Mesodermal cell (in vitro differentiated cells): ENCODE data around the gene ZNF776. TPM values are rescaled to one million over a fixed set of nuclear protein-coding genes. Genes with fewer than 3 reads are reported as not detected.
"Not testable (repeated sequence)": the region's sequence is repeated elsewhere in the genome, so short reads cannot be mapped to it uniquely, and the experiment has no call there.

Source experiments
- H3K27ac ChIP-seq: 2 replicates; pipeline ENCODE4 v1.7.0; 2013; ENCODE audit warnings: mild to moderate bottlenecking, low read depth, low read length, moderate library complexity; ENCODE audit not compliant: severe bottlenecking
- H3K36me3 ChIP-seq: 2 replicates; pipeline ENCODE4 v1.7.1; 2013; ENCODE audit warnings: mild to moderate bottlenecking, low read length, moderate library complexity; ENCODE audit not compliant: control insufficient read depth, insufficient read depth
- H3K4me1 ChIP-seq: one replicate; pipeline ENCODE4 v1.7.1; 2013; ENCODE audit warnings: mild to moderate bottlenecking, low read length; ENCODE audit not compliant: insufficient read depth, control insufficient read depth, poor library complexity, severe bottlenecking
- H3K4me3 ChIP-seq: 2 replicates; pipeline ENCODE4 v1.7.0; 2013; ENCODE audit warnings: low read length, control low read depth, mild to moderate bottlenecking; ENCODE audit not compliant: insufficient read depth, poor library complexity, severe bottlenecking; ENCODE audit errors: extremely low read depth
- H3K9me3 ChIP-seq: 2 replicates; pipeline ENCODE4 v1.7.1; 2013; ENCODE audit warnings: mild to moderate bottlenecking, low read length, moderate library complexity; ENCODE audit not compliant: control insufficient read depth
- WGBS, 2 experiments: methylation state at CpG; one replicate each; pipeline ENCODE4 v1.1.5; 2013; ENCODE audit warnings: missing lambda C conversion rate in 2 of 2; ENCODE audit not compliant: insufficient coverage in 2 of 2; 5-methylcytosine and 5-hydroxymethylcytosine counted together
- polyA plus RNA-seq, 2 experiments: library from polyadenylated mRNA; stranded (reverse); fragments of 50-300 nt; gene quantifications; one replicate each; pipeline ENCODE4 v1.2.3, GENCODE V29; 2013

Gene ZNF776
- 12.3 TPM for polyA plus RNA-seq (2013, experiment 1 of 2)
- polyA plus RNA-seq (2013, experiment 2 of 2): 11.5 TPM

GRCh38 chr19:57746580-57747471, at the start of gene ZNF776:
Gene ZNF776, plus strand, starts transcription at chr19:57746815. Its CDS starts 244 bp downstream, at chr19:57747059.
- no peaks in the 10 kb centered on the region for H3K4me1 ChIP-seq
- peaks cover 4% of the 10 kb centered on the region for H3K9me3 ChIP-seq
- peak within 1 kb of the TSS; percentile 99 for H3K4me3 ChIP-seq
- peaks cover 42% of the 10 kb centered on the region for H3K36me3 ChIP-seq
- H3K27ac ChIP-seq: peak within 1 kb of the TSS; percentile 72
- WGBS, 2 experiments: 1 to 3% methylated on average over 38 to 42 of the region's 51 CpGs

- no peaks in the 10 kb centered on the region for H3K4me1 ChIP-seq
- H3K27ac ChIP-seq: no peak overlapping the region
- 93% methylated on average over 3 of the region's 6 CpGs; no CpG with 5 or more reads in 1 of the 2 experiments for WGBS, 2 experiments
- H3K9me3 ChIP-seq: peaks cover 9% of the 10 kb centered on the region
- peaks cover 87% of the 10 kb centered on the region for H3K36me3 ChIP-seq
- H3K4me3 ChIP-seq: no peak overlapping the region
Measured at GRCh38 chr19:57701625-57702024, 45.0 kb upstream of the ZNF776 start.

GRCh38 chr19:57706346-57706745, 40.3 kb upstream of the ZNF776 start:
- peaks cover 3% of the 10 kb centered on the region for H3K4me1 ChIP-seq
- H3K27ac ChIP-seq: no peak overlapping the region
- 100% methylated on average over 1 of the region's 1 CpG for WGBS, 2 experiments
- peaks cover 66% of the 10 kb centered on the region for H3K36me3 ChIP-seq
- H3K4me3 ChIP-seq: no peak overlapping the region
- peaks cover 6% of the 10 kb centered on the region for H3K9me3 ChIP-seq

- H3K9me3 ChIP-seq: no peaks in the 10 kb centered on the region
- WGBS, 2 experiments: 1 to 3% methylated on average over 46 to 53 of the region's 53 CpGs
- H3K4me3 ChIP-seq: peak within 1 kb of the TSS; percentile 79
- peaks cover 41% of the 10 kb centered on the region for H3K36me3 ChIP-seq
- H3K4me1 ChIP-seq: peaks cover 3% of the 10 kb centered on the region
- H3K27ac ChIP-seq: peak within 1 kb of the TSS; percentile 86
Measured at GRCh38 chr19:57708641-57709361, 37.8 kb upstream of the ZNF776 start, which contains the start of gene ZNF154. Gene ZNF154, minus strand, starts transcription at chr19:57709204. Its CDS starts 233 bp downstream, at chr19:57708971.

DNA sequence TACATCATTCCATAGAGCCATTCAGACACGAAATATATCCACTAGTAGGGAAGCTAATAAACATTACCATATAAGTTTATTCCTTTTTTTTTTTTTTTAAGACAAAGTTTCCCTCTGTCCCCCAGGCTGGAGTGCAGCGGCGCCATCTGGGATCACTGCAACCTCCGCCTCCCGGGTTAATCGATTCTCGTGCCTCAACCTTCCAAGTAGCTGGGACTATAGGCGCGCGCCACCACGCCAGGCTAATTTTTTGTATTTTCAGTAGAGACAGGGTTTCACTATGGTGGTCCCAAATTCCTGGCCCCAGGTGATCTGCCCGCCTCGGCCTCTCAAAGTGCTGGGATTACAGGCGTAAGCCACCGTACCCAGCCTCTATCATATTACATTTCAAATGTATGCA, 37.0 kb upstream of the ZNF776 start:
- 77 to 88% methylated on average over 12 to 14 of the region's 15 CpGs for whole genome bisulfite sequencing, 2 experiments
- Histone ChIP-seq H3K27ac (no peak overlapping the region), H3K9me3 (no peaks in the 10 kb centered on the region), H3K36me3 (peaks cover 33% of the 10 kb centered on the region), H3K4me1 (peaks cover 3% of the 10 kb centered on the region), H3K4me3 (peak overlapping the region; percentile 79)

DNA sequence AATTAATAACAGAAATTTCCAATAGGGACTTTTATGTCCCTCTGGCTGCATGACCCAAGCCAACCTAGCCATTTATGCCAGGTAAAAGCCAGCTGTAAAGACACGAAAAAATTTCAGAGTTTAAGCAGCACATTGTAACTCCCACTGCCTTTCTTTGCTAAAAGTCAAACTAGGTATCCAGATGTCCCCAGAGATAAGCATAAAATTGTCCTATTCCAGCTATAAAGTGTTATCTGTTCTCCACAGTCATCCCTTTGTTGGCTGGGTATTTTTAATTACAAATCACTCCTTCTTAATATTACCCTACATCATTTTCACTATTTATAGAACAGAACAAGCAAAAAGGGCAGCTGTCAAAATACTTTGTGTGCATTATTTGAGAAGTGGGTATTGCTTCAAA, 34.4 kb upstream of the ZNF776 start:
- 63 to 67% methylated on average over 1 of the region's 1 CpG for WGBS, 2 experiments
- Histone ChIP-seq H3K4me1 (peaks cover 3% of the 10 kb centered on the region), H3K9me3 (no peaks in the 10 kb centered on the region), H3K36me3 (peaks cover 7% of the 10 kb centered on the region), H3K27ac (no peak overlapping the region), H3K4me3 (no peak overlapping the region)

DNA sequence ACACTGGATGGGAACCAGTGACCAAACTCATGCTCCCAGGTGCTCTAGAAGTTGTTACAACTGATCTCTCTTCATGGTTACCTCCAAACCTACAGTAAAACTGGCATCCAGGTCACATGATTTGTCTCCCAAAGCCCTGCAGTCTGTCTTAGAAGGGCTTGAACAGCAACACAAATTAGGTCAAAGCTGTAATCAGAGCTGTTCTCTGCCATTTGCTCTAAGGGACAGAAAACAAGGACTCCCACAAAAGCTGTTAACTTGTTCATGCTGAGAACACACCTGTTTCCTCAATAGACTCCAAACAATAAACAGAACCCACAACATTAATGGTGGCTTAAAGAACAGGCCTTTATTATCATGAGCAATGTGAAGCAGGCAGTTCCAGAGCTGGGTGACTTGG, 27.2 kb upstream of the ZNF776 start:
- Histone ChIP-seq H3K9me3 (peaks cover 4% of the 10 kb centered on the region), H3K4me1 (no peaks in the 10 kb centered on the region), H3K36me3 (peaks cover 45% of the 10 kb centered on the region), H3K27ac (no peak overlapping the region), H3K4me3 (no peak overlapping the region)

- Histone ChIP-seq H3K27ac (no peak overlapping the region), H3K9me3 (peaks cover 4% of the 10 kb centered on the region), H3K36me3 (peaks cover 48% of the 10 kb centered on the region), H3K4me3 (no peak overlapping the region), H3K4me1 (no peaks in the 10 kb centered on the region)
- 87 to 95% methylated on average over 2 to 4 of the region's 4 CpGs for WGBS, 2 experiments
Measured at GRCh38 chr19:57719901-57720519, 26.6 kb upstream of the ZNF776 start.

GRCh38 chr19:57720878-57721277, 25.7 kb upstream of the ZNF776 start:
- Histone ChIP-seq H3K4me1 (no peaks in the 10 kb centered on the region), H3K27ac (no peak overlapping the region), H3K4me3 (no peak overlapping the region), H3K36me3 (peaks cover 48% of the 10 kb centered on the region), H3K9me3 (peaks cover 4% of the 10 kb centered on the region)
- 96 to 99% methylated on average over 8 of the region's 10 CpGs for WGBS, 2 experiments

GRCh38 chr19:57738320-57738719, 8.3 kb upstream of the ZNF776 start:
- not testable (repeated sequence) for H3K36me3 ChIP-seq, H3K9me3 ChIP-seq, H3K4me3 ChIP-seq, H3K4me1 ChIP-seq, H3K27ac ChIP-seq
- WGBS, 2 experiments: 5 to 12% methylated on average over 6 of the region's 10 CpGs
